ENCODE results near the gene AAGAB.

DNA sequence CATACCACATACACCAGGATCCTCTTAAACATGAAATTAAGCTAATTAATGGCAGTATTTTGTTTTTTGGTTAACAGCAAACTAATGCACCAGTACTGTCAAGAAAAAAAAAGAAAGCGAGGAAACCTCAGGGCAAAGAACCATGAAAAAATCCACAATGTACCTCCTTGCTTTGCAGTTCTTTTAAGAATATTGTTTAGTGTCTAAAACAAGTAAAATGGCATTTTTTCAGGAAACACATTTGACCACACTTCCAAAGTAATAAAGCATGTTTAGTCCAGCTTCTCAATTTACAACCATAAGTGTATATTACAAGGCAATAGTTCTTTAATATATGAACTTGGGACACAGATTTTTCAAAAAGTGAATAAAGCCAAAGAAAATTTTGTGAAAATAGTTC is 26.6 kb downstream of the AAGAB start:
- TF ChIP-seq, protein P1, sequence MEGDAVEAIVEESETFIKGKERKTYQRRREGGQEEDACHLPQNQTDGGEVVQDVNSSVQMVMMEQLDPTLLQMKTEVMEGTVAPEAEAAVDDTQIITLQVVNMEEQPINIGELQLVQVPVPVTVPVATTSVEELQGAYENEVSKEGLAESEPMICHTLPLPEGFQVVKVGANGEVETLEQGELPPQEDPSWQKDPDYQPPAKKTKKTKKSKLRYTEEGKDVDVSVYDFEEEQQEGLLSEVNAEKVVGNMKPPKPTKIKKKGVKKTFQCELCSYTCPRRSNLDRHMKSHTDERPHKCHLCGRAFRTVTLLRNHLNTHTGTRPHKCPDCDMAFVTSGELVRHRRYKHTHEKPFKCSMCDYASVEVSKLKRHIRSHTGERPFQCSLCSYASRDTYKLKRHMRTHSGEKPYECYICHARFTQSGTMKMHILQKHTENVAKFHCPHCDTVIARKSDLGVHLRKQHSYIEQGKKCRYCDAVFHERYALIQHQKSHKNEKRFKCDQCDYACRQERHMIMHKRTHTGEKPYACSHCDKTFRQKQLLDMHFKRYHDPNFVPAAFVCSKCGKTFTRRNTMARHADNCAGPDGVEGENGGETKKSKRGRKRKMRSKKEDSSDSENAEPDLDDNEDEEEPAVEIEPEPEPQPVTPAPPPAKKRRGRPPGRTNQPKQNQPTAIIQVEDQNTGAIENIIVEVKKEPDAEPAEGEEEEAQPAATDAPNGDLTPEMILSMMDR (conservative IDR thresholded peaks at IDR 0.05 in 1 of 2, IDR thresholded peaks at IDR 0.05 in 1 of 2; ENCODE audit: low read depth in 1 of 2, low read length in 2 of 2), result no peak
- no peak for TF ChIP-seq EZH2 (IDR thresholded peaks at IDR 0.05; ENCODE audit: low read length, missing control alignments)

All from fibroblast of lung (primary cell).